Mucosa of gallbladder (tissue), 1 donor: ENCODE measurements around the gene POLQ. TPM values are rescaled to one million over a fixed set of nuclear protein-coding genes. Genes with fewer than 3 reads are reported as not detected.
"Not testable (repeated sequence)": the region's sequence is repeated elsewhere in the genome, so short reads cannot be mapped to it uniquely, and the experiment has no call there.

ENCODE experiments used
- DNase-seq: peaks from one replicate; pipeline ENCODE4 v3.0.0-alpha.2; 2020; ENCODE audit warnings: low spot score
- total RNA-seq: library from RNA; stranded (reverse); gene quantifications from one replicate; pipeline ENCODE4 v1.2.1, GENCODE V29; 2021
- donor health status: DM: no; HTN: no; CAD: no.

Gene POLQ
- total RNA-seq, 1 donor from 2014 or later: 0.37 TPM

GRCh38 chr3:121424549-121424948 lies 121.2 kb downstream of the POLQ start:
- DNase-seq: no peak

GRCh38 chr3:121418182-121418581 lies 127.6 kb downstream of the POLQ start:
- no peak for DNase-seq

- DNase-seq: no peak
These were observed 130.9 kb downstream of the POLQ start for GRCh38 chr3:121414924-121415323.

GRCh38 chr3:121411523-121411922 lies 134.3 kb downstream of the POLQ start:
- no peak for DNase-seq

GRCh38 chr3:121405631-121406030 lies 140.2 kb downstream of the POLQ start:
- no peak for DNase-seq

- no peak for DNase-seq
These were observed 146.0 kb downstream of the POLQ start for GRCh38 chr3:121399820-121400219.

- DNase-seq: not testable (repeated sequence)
These were observed 147.7 kb downstream of the POLQ start for GRCh38 chr3:121398051-121398450.

- DNase-seq: not testable (repeated sequence)
These were observed 149.8 kb downstream of the POLQ start for GRCh38 chr3:121395967-121396366.

- DNase-seq: not testable (repeated sequence)
These were observed 157.5 kb downstream of the POLQ start for GRCh38 chr3:121388308-121388707.

Other genes with a start within 250 kb of the POLQ start
- gene ARGFX, start 22.0 kb upstream of the POLQ start, total RNA-seq: not detected
- gene FBXO40, start 47.4 kb upstream of the POLQ start, total RNA-seq: 0.03 TPM
- gene HCLS1, start 114.9 kb upstream of the POLQ start, total RNA-seq: 48.7 TPM
- gene GOLGB1, start 203.8 kb upstream of the POLQ start, total RNA-seq: 79.9 TPM